NCI-H460 (cell line): ENCODE measurements around the gene PCBP2. TPM values are rescaled to one million over a fixed set of nuclear protein-coding genes. Genes with fewer than 3 reads are reported as not detected.

Experiments
- DNase-seq: peaks from one replicate; pipeline ENCODE4 v3.0.0-alpha.2; 2016; ENCODE audit warnings: low read depth; ENCODE audit errors: extremely low read depth
- total RNA-seq: library from RNA; depleted of rRNA; stranded (reverse); fragments of >200 nt; shearing (Covaris generic); gene quantifications from 2 replicates; pipeline ENCODE4 v1.2.3, GENCODE V29; 2014

The PCBP2 gene
- total RNA-seq, 1 experiment from 2014 or later, result 215 TPM

DNA sequence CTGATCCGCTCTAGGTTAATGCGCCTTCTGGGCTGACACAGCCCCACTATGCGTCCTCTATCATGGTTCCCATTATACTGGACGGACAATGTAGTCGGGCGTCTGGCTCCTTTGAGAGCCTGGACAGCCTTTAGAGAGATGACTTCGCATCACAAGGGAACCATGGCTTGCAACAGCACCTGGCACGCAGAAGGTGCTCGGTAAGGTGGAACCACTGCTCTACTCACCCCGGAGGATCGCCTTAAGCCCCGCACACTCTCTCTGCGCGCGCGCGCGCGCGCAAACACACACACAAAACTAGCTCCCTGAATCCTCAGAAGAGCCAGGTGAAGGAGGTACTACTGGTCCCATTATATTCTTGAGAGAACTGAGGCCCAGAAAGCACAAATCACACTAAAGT is 40.3 kb downstream of the PCBP2 start:
- no peak for DNase-seq

DNA sequence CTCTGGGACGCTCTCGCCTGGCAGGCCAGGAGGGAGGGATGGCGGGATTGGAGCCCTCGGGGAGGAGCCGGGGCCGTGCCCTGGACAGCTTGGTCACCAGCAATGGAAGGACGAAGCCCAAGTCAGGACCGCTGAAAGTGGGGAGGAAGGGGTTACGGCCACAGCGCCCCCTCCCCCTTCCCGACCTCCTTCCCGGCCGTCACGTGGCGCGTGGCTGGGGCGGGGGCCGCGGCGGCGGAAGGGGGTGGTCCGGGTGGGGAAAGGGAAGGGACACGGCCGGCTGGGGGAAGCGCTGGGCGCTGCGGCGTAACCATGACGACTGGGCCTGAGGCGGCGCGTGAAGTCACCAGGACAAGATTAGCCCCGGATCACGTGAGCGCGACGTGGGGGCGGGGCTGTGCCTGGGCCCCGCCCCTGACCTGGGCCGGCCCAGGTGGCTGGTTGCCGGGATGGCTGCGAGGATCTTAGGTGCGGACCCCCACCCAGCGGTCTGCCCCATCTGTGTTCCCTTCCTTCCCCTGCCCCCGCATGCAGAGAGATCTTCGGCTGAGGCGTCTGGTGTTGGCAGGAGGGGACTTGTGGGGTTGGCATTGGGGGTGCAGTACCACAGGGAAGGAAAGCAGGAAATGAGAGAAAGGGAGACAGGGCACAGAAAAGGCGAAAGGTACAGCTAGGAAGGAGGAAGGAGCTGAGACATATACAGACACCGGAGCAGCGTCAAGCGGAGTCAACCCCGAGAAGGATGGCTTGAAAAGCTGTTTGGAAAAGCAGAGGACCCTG is 41.1 kb downstream of the PCBP2 start:
- DNase-seq, result peak; percentile 76

DNA sequence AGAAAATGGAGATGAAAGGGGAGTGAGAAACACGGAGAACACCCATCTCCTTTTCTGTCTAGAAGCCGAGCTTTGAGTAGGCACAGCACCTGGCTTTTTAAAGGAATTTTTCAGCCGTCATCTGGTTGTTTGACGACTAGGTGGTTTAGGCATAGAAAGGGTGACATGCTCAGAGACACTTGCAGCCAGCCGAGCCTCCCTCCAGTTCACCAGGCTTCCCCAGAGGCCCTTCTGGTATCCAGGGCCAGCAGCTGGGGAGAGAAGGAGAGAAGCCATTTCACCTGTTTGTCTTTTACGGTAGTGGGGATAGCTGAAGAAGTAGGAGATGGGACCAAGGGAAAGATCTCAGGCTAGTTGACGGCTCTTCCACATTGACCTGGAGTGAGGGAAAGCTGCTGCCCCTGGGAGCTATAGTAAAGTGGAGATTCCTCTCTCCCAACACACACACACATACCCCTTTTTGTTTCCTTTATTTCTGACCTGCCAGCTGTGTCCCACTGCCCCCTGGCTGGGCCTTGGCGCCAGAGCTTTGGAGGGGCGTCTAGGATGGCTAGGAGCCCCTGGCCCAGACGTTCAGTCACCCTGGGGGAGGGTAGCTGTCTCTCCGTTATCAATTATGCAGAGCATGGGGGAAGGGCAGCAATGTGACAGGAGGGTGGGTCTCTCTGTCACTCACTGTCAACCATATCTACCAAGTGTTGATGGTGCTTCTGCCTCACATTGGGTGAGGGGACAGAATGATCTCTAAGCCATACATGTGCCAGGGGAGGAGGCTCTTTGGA is 41.9 kb downstream of the PCBP2 start:
- DNase-seq, result no peak

DNA sequence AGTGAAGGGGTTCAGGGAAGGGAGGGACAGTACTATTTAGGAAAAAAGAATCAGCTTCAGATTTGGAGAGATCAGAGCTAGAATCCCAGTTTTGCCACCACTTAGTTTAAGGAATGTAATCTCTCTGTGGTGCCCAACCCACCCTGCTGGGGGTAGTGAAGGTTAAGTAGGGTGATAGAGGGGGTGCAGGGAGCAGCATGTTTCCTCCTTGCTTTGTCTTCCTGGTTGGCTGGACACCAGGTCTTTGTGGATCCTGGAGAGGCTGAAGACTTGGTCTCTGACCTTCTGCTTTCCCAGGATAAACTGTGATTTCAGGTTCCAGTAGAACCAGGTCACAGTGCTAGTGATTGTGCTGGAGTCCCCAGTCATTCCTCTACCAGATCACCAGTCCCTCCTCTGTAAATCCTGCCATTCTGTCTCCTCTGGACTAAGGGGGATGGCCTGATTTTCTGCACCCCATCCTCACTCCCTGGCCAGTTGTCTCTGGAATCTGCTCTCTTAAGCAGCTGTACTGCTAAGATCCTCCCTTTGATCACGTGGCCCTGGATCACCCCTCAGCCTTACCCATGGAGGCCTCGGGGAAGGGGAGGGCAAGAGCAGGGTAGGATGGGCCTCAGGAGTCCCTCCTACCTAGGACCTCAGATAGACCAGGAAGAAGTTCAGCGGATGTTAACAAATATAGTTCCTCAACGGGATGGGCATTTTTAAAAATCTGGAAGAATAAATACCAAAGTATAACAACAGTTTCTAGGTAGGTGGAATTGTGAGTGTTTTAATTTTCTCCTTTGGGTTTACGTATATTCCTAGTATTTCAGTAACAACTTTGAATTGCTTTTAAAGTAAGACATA is 44.2 kb downstream of the PCBP2 start:
- DNase-seq, result no peak

DNA sequence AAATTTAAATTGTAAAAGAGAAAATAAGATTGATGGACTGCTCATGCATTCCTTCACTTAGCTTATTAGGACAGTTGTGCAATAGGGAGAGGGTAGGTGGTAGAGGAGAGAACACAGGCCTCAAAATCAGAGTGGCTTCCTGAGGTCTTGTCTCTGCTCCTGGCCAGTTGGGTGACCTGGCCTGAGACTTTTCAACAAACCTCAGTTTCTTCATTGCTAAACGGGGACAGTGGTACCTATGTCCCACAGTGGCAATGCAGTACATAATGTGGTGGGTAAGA is 44.8 kb downstream of the PCBP2 start:
- DNase-seq, result no peak

DNA sequence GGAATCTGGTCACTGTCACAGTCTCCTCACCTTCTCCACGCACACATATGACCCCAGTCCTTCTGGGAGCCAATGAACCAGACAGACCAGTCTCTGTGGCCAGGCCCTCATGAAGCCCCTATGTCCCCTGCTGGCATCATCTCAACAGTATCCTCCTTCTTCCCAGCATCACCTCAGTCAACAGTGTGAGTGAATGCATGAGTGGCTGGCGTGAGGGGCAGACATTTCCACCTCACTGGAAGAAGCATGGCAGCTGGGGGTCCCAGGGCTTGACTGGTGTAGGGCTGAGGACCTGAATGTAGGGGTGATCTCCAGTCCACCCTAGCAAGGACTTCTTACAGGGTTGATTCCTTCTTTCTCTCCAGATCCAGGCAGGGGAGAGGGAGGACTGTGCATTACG is 45.6 kb downstream of the PCBP2 start:
- no peak for DNase-seq

DNA sequence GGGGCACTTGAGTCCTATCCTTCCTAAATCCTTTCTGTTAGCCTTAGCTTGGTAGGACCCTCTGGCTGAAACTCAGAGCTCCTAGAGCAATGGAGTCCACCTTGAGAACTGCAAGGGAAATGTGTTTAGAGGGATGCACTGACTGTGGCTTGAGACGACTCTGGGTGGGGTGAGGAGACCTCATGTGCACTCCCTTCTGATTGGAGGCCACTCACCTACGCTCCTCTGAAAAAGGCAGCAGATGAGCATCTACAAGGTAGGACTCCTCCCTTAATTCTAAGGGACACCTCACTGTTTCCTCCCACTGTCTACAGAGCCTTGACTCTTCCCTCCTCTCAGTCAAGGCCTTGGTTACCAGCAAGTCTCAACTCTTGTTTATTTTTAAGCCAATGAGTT is 46.3 kb downstream of the PCBP2 start:
- no peak for DNase-seq

DNA sequence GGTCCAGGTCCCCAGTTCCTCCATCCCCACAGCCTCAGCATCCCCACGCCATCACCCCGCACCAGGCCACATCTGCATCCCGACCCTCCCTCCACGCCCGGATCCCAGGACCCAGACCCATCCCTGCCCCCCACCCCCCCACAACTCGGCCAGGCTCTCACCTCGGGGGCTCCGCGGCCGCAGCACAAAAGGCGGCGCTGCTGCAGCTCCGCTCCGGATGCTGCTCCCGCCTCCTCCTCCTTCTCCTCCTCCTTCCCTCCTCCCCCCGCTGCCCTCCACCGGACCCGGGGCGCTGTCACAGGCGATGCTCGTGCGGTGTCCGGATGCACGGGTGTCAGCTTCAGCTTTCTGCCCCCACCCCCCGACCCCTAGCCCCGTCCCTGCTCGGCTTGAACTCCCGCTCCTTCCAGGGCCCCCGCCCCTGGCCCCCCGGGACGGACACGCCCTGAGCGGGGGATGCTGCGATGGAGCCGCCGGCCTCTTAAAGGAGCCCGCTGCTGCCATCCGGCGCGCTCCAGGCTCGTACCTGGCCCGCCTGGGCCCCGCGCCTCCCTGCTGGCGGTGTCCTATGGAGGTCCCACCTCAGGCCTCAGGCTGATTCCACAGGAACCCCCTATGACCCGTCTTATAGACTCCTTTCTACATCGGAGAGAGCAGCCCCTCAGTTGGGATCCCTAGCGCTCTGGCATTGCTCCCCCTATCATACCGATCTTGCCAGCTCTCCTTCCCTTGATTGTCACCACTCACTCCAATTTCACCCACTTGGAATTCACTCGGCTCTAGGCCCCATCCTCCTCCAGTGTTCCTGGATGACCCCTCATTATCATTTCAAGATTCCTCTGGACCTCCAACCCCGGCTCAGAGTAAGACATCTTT is 47.6 kb downstream of the PCBP2 start, which contains the start of gene MAP3K12:
Gene MAP3K12 (minus strand): TSS at position 193 of the 876 bp plus-strand sequence. CDS start 12,067 bp downstream, outside the sequence.
- DNase-seq, result no peak

DNA sequence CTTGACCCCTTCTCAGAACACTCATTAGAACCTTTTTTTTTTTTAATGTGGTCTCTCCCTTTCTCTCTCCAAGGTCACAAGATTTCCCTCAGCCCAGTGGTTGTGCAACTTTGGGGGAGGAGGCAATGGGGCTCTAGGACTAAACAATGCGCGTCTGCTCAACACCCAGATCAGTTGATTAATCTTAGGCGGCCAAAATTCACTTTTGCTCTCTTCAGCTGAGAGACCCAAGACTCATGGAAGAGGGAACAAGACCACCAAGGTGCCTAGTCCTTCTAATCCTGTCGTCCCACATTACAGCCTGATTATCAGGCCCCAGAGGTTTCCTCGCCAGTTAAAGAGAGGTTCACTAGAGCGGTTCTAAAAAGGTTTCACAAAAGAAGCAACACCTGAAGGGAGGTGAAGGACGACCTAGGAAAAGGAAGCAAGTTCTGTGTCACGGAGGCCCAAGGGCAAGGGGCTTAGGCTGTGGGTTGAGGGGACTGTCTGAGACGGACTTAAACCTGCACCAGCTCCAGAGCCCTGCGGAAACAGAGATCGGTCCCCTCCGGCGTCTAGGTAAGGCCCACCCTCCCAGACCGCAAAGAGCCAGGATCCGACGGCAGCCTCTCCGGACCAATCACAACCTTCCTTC is 48.4 kb downstream of the PCBP2 start:
- no peak for DNase-seq

DNA sequence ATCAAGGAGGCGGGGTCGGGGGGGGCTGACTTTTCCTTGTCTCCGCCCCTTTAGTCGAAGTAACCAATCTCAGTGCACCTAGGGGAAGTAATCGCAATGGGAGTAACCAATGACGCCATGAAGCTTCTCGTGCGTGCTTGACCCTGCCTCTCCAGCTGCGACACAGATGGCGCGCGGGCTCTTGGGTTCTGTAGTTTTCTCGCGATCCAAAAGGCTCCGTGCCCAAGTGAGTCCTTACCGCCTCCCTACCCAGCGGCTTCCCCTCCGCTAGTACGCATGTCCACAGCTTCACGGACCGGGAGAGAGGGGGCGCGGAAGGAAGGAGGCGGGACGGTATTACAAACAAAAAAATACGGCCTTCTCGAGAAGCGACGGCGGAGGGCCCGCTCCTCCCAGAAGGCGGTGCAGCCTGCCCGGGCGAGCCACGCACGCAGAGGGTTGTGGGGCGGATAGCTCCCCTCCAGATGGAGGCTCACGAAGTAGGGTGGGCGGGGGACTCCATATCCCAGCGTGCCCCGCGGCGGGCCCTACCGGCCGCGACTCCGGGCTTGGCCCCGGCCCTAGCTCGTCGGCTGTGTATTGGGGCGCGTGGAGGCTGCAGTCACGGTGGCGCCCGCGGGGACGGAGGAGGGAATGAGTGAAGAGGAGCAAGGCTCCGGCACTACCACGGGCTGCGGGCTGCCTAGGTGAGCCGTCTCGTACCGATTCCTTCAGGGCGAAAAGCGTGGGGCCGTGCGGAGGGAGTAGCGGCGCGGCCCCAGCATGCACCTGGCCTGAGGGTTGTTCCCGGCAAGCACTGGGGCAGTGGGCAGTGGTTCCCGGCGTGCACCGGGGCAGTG is 49.1 kb downstream of the PCBP2 start, which contains the start of gene TARBP2:
Gene TARBP2 (plus strand): TSS at position 508 of the 839 bp plus-strand sequence. CDS start 126 bp downstream, at position 634.
- peak; percentile 99 for DNase-seq

DNA sequence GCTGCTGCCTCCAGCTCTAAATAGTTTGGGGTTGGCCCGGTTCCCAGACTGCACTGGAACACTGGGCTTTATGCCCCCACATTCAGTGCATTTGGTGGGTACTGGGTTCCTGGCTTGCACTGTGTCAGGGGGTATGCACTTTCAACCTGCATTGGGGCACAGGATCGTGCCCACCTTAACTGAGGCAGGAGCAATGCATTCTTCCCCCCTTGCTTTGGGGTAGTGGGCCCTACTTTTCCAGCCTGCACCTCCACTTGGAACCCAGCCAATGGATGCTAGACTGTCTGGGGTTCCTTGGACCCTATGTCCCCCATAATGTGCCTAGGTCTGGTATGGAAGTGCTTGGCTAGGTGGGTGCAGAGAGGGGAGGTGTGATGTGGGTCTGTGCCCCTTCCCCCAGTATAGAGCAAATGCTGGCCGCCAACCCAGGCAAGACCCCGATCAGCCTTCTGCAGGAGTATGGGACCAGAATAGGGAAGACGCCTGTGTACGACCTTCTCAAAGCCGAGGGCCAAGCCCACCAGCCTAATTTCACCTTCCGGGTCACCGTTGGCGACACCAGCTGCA is 49.8 kb downstream of the PCBP2 start:
- DNase-seq, result no peak

DNA sequence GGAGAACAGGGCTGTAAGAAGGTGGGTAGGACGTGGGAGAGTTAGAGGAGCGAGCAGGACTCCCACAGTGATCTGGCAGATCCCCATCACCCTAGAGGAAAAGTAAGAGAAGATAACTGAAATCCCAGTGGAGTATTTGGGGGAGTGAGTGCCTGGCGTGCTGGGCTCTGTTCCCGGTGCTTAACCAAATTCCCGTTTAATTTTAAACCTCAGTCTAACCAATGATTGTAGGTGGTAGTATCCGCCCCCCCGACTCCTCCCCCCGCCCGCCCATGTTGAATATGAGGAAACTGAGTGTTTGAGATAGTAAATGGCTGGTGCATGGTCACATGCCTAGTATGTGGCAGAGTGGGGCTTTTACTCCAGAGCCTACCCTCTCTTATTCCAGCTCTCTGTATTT is 50.4 kb downstream of the PCBP2 start:
- no peak for DNase-seq

DNA sequence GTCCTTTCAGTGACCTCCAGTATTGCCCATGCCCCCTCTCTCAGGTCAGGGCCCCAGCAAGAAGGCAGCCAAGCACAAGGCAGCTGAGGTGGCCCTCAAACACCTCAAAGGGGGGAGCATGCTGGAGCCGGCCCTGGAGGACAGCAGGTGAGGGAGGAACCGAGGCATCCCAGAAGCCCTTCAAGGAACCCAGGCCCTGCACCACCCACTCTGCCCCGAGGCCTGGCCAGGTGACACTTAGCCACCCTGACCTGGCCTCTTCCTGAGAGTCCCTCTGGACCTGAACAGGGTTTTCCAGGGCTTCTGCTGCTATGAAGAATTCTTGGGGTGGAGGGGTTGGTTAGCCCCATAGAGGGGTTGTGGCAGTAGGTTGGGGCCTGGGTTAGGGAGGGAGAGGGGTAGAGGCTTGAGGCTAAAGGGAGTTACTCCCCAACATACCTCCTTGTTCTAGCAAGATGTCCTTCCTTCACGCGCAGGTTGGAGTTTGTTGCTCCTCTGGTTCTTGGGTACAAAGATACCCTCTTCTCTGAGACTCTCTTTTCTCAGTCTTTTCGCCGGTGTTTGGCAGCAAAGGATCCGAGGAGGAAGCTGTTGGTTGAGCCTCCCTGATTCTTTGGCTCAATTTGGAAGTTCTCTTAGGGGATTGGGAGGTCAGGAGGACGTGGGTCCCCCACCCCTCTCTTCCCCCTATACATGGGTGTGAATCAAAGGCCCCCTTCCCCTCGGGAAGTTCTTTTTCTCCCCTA is 51.3 kb downstream of the PCBP2 start:
- no peak for DNase-seq

DNA sequence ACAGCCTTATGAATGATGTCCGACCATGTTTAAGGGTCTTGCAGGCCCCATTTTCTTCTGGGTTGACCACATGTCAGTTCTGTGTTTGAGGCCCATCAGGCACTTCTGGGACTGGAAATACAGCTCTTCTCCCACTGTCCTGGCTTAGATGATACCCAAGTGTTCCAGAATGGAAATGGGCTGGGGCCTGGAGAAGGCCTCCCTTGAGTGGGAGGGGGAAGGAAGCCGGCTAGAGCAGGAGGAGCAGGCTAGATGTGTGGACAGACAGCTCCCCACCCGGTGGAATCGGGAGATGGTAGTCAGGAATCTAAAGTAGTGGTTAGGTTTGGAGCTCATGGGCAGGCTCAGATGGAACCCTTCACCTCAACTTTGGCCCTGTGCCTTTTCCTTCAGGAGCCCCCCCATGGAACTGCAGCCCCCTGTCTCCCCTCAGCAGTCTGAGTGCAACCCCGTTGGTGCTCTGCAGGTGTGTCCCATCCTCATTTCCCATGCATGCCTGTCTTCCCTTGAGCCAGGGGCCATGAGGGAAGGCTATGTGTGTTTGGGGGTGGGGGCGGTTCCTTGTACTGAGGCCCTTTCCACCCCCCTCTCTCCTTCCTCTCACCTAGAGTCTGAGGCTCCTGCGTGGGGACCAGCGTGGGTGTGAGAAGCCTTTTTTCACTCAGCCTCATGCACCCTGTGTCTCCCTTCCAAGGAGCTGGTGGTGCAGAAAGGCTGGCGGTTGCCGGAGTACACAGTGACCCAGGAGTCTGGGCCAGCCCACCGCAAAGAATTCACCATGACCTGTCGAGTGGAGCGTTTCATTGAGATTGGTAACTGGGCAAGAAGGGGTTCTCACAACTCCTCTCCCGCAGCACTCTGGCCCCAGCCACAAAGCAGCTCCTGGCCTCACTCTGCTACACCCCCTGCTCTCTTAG is 52.4 kb downstream of the PCBP2 start:
- DNase-seq, result no peak

DNA sequence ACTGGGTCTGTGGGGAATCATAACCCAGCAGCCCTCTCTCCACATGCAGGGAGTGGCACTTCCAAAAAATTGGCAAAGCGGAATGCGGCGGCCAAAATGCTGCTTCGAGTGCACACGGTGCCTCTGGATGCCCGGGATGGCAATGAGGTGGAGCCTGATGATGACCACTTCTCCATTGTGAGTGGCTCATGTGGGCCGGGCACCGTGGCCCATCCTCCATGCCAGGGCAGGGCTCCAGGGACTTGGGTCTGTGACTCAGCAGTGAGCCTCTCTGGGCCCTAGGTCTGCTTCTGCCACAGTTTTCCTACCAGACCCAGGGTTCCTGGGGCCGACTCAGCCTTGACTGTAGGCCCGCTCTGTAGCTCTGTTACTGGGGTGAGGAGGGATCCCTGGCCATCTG is 53.2 kb downstream of the PCBP2 start:
- no peak for DNase-seq

DNA sequence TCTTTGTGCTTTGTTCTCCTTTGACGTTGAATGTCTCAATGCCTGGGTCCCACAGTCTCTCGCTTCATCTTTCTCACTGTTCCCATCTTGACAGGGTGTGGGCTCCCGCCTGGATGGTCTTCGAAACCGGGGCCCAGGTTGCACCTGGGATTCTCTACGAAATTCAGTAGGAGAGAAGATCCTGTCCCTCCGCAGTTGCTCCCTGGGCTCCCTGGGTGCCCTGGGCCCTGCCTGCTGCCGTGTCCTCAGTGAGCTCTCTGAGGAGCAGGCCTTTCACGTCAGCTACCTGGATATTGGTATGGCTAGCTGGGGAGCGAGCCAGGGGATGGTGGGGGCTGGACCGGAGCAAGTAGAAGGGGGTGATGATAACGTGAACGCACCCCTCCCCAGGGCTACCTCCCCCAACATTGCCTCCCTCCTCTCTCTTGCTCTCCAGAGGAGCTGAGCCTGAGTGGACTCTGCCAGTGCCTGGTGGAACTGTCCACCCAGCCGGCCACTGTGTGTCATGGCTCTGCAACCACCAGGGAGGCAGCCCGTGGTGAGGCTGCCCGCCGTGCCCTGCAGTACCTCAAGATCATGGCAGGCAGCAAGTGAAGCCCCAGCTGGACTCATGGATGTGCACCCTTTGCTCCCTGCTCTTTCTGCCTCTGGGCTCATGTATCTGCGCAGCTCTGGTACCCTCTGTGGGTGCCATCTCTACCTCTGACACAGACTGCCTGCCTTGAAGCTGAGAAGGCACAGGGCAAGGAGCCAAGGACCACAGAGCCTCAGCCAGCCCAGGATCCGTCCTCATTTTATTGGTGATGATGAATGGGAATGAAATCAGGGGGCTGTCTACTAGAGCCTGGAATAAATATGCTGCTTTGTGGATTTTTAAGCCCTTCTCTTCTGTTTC is 53.9 kb downstream of the PCBP2 start:
- DNase-seq, result no peak
